Activated CD4-positive, alpha-beta T cell treated with anti-CD3 and anti-CD28 coated beads, Interleukin-2, amount 10 ng/mL, durations not matched to agents 24 days and 14 days (primary cell): Measurements from ENCODE around the gene FOXL3. TPM values are rescaled to one million over a fixed set of nuclear protein-coding genes. Genes with fewer than 3 reads are reported as not detected.

Experiments used
- DNase-seq: peaks from one replicate; pipeline ENCODE4 v3.0.0; 2022
- H3K27ac Mint-ChIP-seq: one replicate; pipeline ENCODE4 v1.8.0; 2022; ENCODE audit warnings: mild to moderate bottlenecking, mixed read lengths
- H3K27me3 Mint-ChIP-seq: one replicate; pipeline ENCODE4 v1.8.0; 2022; ENCODE audit warnings: mixed read lengths
- H3K36me3 Mint-ChIP-seq: one replicate; pipeline ENCODE4 v1.8.0; 2022; ENCODE audit warnings: low read depth, mild to moderate bottlenecking, mixed read lengths
- H3K4me1 Mint-ChIP-seq: one replicate; pipeline ENCODE4 v1.8.0; 2021; ENCODE audit warnings: mixed read lengths
- H3K4me3 Mint-ChIP-seq: one replicate; pipeline ENCODE4 v1.8.0; 2022; ENCODE audit warnings: mild to moderate bottlenecking, moderate library complexity, mixed read lengths
- H3K9me3 Mint-ChIP-seq: one replicate; pipeline ENCODE4 v1.8.0; 2021; ENCODE audit warnings: mixed read lengths
- intact Hi-C: fragments of 100-400 bp; cut with micrococcal nuclease; formaldehyde crosslinking; loops from one replicate; pipeline ENCODE4 v1.15.1; 2023
- total RNA-seq: library from RNA; stranded (reverse); gene quantifications from 2 replicates; pipeline ENCODE4 v1.2.3, GENCODE V29; 2022

FOXL3 gene
- total RNA-seq, 1 donor from 2014 or later = not detected

DNA sequence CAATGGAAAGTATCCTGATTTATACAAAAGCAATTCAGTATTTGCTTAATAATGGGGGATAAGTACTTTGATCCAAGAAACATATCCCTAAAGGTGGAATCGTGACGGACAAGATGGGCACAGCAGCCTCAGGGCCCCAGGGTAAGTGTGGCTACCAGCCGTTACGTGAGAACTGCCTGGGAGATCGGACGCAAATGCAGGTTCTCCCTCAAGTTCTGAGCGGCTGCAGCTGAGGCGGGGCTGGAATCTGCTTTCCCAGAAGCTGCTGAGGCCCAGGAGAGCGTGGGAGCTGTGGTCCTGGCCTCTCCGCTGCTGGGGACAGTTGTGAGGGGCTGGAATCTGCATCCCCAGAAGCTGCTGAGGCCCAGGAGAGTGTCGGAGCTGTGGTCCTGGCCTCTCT is 13.5 kb downstream of the FOXL3 start:
- H3K27me3 Mint-ChIP-seq = peaks cover 2% of the 10 kb centered on the region
- intact Hi-C loops = no loop called here

DNA sequence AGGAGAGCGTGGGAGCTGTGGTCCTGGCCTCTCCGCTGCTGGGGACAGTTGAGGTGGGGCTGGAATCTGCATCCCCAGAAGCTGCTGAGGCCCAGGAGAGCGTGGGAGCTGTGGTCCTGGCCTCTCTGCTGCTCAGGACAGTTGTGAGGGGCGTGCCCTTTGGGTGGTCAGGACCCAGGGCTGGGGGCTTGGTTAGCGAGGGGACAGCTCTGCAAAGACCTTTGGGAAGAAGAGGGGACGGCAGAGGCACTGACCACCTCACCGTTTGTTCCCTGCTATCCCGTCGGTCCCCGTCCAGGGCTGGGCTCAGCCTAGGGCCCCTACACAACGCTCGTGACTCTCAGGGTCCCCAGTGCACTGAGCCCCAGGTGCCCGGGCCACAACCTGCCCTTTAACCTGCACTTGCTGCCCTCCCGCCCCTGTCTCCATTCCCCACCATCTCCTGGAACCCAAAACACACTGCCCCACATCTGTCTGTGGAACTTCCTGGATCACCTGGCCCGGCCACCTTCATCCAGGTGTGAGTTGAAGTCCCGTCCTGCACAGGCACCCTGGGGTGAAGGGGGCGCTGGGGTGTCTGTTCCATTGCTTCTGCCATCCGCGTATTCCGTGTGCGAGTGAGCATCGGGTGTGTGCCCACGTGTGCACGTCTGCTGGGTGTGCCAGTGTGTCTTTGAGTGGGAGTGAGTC is 14.1 kb downstream of the FOXL3 start:
- peaks cover 4% of the 10 kb centered on the region for H3K9me3 Mint-ChIP-seq
- no peak overlapping the region for H3K4me3 Mint-ChIP-seq
- no peak for DNase-seq
- H3K4me1 Mint-ChIP-seq = no peaks in the 10 kb centered on the region
- no peaks in the 10 kb centered on the region for H3K36me3 Mint-ChIP-seq
- peaks cover 2% of the 10 kb centered on the region for H3K27me3 Mint-ChIP-seq
- no peak overlapping the region for H3K27ac Mint-ChIP-seq
- intact Hi-C loops = no loop called here

More for the DNA sequence above, 13.5 kb downstream of the FOXL3 start:
- no peak for DNase-seq
- Mint-ChIP-seq H3K4me3 (no peak overlapping the region), H3K4me1 (no peaks in the 10 kb centered on the region), H3K36me3 (no peaks in the 10 kb centered on the region), H3K27ac (no peak overlapping the region), H3K9me3 (peaks cover 4% of the 10 kb centered on the region)

DNA sequence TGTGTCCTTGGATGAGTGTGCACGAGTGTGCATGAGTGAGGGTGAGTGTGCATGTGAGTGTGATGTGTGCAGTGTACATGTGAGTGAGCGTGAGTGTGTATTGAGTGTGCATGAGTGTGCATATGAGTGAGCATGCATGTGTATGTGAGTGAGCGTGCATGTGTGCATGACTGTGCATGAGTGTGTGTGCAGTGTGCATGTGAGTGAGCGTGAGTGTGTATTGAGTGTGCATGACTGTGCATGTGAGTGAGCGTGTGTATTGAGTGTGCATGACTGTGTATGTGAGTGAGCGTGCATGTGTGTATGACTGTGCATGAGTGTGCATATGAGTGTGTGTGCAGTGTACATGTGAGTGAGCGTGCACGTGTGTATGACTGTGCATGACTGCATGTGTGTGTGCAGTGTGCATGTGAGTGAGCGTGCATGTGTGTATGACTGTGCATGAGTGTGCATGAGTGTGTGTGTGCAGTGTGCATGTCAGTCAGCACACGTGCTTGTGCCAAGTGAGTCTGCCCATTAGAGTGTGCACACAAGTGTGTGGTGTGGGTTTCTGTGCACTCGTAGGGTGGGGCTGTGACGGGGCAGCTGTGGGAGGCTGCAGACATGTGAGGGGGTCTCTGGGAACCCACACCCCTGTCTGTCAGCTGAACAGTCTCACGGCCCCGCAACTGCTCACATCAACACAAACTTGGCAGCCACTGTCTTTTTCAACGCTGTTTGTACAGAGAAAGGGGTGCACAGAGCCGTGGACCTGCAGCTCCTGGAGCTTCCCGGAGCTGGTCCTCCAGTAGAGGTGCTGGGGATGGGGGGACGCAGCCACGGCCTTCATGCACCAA is 14.8 kb downstream of the FOXL3 start:
- no peak for DNase-seq
- H3K9me3 Mint-ChIP-seq = peaks cover 4% of the 10 kb centered on the region
- no peaks in the 10 kb centered on the region for H3K36me3 Mint-ChIP-seq
- H3K4me1 Mint-ChIP-seq = no peaks in the 10 kb centered on the region
- no peak overlapping the region for H3K27ac Mint-ChIP-seq
- intact Hi-C loops = no loop called here
- no peak overlapping the region for H3K4me3 Mint-ChIP-seq
- H3K27me3 Mint-ChIP-seq = peaks cover 2% of the 10 kb centered on the region

DNA sequence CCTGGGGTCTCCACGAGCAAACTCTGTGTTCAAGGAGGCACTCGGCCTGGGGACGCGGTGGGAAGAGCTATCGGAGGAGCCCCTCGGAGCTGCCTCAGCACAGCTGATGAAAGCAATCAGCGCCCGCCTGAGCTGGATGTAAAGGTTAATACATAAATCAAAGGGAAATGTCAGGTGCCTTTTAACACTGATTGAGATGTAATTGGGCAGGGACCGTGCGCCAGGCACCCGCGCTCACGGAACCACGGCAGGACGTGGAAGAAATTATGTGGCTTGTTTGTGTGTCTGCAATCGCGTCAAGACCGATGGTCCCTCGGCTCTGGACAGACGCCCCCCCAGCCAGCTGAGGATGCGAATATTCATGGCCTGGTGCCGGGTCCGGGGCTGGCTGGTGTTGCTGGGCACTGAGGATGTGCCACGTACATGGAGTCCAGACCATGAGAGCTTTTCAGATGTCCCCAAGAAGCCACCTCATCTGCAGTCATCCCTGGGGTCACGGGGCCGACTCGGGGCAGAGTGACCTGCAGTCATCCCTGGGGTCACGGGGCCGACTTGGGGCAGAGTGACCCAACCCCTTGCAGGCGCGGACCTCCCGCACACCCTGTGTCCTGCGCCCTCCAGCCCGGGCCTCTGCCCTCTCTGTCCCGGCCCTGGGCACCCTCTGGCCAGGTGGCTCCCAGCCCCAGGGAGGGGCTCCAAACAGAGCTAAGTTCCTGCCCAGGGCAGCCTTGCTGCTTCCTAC is 15.6 kb downstream of the FOXL3 start:
- no peak for DNase-seq
- H3K27me3 Mint-ChIP-seq = peaks cover 2% of the 10 kb centered on the region
- H3K4me1 Mint-ChIP-seq = no peaks in the 10 kb centered on the region
- H3K4me3 Mint-ChIP-seq = no peak overlapping the region
- peaks cover 4% of the 10 kb centered on the region for H3K9me3 Mint-ChIP-seq
- H3K27ac Mint-ChIP-seq = no peak overlapping the region
- intact Hi-C loops = no loop called here
- H3K36me3 Mint-ChIP-seq = no peaks in the 10 kb centered on the region

DNA sequence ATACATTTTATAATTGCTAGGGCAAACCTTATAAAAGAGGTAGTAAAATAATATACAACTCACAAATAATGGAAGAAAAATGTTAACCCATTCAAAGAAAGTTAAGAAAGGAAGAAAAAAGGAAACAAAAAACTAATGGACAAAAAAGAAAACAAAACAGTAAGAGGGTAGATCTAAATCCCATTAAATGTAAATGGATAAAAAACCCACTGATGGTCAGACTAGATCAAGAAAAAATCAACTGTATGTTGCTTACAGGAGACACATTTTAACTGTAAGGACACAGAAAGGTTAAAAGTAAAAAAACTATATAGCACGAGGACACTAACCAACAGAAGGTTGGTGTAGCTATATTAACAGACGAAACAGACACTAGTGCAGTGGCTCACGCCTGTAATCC is 18.0 kb downstream of the FOXL3 start:
- Mint-ChIP-seq H3K4me3 (no peak overlapping the region), H3K9me3 (peaks cover 4% of the 10 kb centered on the region), H3K27ac (no peak overlapping the region), H3K36me3 (no peaks in the 10 kb centered on the region), H3K27me3 (peaks cover 10% of the 10 kb centered on the region), H3K4me1 (no peaks in the 10 kb centered on the region)
- no peak for DNase-seq
- intact Hi-C loops = no loop called here

DNA sequence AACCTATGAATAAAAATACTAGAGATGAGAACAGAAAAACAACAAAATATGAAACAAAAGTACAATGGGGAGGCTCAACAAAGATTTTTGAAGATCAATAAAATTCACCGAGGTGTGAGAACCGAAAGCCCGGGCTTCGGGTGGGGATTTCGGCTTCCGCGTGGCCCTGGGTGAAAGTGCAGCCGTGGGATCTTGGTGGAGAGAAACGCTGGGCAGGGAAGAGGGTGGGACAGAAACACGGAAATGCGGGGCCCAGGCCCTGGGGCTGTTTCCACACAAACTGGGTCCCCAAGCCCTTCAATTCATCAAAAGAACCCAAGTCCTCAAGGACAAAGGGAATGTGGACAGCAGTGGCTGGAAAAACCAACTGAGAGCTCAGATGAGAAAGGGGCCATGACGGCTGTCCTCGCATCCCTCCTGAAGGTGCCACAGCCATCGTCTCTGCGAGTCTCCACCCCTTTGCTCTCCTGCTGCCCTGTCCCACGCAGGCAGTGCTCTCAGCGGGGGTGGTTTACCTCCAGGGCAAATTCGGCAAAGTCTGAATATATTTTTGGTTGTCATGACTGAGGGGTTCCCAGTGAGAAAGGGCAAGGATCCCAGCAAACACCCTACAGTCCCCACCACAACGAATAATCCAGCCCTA is 19.7 kb downstream of the FOXL3 start:
- H3K4me3 Mint-ChIP-seq = no peak overlapping the region
- H3K36me3 Mint-ChIP-seq = no peaks in the 10 kb centered on the region
- no peak overlapping the region for H3K27ac Mint-ChIP-seq
- no peak for DNase-seq
- peaks cover 16% of the 10 kb centered on the region for H3K27me3 Mint-ChIP-seq
- intact Hi-C loops = no loop called here
- H3K9me3 Mint-ChIP-seq = no peaks in the 10 kb centered on the region
- H3K4me1 Mint-ChIP-seq = no peaks in the 10 kb centered on the region

DNA sequence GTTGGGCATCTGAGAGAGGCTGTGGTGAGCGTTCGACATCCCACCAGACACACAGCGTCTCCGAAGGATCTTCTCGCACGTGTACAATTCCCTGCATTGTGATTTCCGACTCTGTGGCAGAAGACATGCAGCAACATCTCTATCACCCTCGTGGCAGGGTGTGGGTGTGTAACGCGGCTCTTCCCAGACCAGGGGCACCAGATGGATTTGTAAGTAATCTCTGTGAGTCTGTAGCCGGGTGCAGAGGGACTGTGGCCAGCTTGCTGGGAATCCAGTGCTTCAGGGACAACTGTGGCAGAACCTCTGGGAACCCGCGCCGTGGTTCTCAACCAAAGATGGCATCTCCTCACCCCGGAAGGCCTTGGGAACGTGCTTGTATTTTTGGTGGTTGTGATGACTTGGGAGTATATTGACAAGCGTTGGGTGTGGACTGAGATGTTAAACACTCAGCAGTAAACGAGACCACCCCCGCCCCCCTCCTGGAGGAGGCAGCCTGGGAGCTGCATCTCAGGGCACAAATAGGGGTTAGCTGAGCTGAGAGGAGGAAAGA is 21.2 kb downstream of the FOXL3 start:
- Mint-ChIP-seq H3K9me3 (no peaks in the 10 kb centered on the region), H3K4me1 (no peaks in the 10 kb centered on the region), H3K27me3 (peaks cover 19% of the 10 kb centered on the region), H3K4me3 (no peak overlapping the region), H3K27ac (no peak overlapping the region), H3K36me3 (no peaks in the 10 kb centered on the region)
- no peak for DNase-seq
- intact Hi-C loops = no loop called here

DNA sequence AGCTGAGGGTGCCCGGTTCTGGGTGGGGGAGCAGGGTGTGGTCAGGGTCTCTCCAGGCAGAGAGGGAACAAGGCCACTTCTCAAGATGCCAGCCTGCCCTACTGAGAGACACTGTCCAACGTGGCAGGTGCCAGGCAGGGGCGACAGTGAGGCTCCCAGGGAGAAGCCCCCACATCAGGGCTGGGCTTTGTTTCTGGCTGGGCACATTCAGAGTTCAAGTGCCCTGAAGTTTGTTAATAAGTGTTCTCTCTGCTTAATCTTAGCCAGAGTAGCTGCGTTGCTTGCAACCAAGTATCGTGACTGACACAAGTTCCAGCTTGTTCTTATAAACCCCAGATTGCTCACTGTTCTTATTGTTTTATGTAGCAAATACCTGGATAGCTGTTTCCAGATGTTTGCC is 21.8 kb downstream of the FOXL3 start:
- Mint-ChIP-seq H3K27ac (no peak overlapping the region), H3K9me3 (no peaks in the 10 kb centered on the region), H3K36me3 (no peaks in the 10 kb centered on the region), H3K4me3 (no peak overlapping the region), H3K27me3 (peaks cover 19% of the 10 kb centered on the region), H3K4me1 (no peaks in the 10 kb centered on the region)
- intact Hi-C loops = no loop called here
- DNase-seq = no peak

DNA sequence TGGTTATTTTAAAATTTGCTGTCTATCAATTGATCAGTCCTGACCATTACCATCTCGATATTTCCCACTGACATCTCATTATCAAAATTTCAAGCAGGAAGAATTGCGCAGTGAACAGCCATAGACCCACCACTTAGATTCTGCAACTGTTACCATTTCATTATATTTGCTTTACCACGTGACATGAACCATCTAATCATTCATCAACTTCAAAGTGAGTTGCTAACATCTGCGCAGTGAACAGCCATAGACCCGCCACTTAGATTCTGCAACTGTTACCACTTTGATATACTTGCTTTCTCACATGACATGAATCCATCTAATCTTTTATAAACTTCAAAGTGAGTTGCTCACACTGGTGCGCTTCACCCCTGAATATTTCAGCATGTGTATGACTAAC is 22.5 kb downstream of the FOXL3 start:
- no peak overlapping the region for H3K4me3 Mint-ChIP-seq
- intact Hi-C loops = no loop called here
- no peak overlapping the region for H3K27ac Mint-ChIP-seq
- H3K36me3 Mint-ChIP-seq = no peaks in the 10 kb centered on the region
- no peaks in the 10 kb centered on the region for H3K4me1 Mint-ChIP-seq
- peaks cover 19% of the 10 kb centered on the region for H3K27me3 Mint-ChIP-seq
- DNase-seq = no peak
- no peaks in the 10 kb centered on the region for H3K9me3 Mint-ChIP-seq

DNA sequence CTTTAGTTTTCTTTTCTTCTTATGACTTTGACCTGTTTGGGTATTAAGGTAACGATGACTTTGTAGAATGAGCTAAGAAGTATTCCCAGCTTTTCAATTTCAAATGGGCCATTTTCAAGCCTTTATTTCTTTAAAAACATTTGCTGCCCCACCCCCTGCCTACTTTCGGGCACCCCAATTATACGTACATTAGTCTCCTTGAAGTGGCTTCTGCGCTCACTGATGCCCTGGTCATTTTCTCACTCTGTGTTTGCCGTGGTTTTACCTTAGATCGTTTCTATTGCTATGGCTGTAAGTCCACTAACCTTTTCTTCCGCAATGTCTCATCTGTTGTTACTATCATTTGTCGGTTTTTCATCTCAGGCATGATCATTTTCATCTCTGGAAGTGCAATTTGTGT is 24.9 kb downstream of the FOXL3 start:
- Mint-ChIP-seq H3K27ac (no peak overlapping the region), H3K27me3 (peaks cover 19% of the 10 kb centered on the region), H3K9me3 (no peaks in the 10 kb centered on the region), H3K36me3 (no peaks in the 10 kb centered on the region), H3K4me3 (no peak overlapping the region), H3K4me1 (no peaks in the 10 kb centered on the region)
- intact Hi-C loops = no loop called here
- DNase-seq = no peak

DNA sequence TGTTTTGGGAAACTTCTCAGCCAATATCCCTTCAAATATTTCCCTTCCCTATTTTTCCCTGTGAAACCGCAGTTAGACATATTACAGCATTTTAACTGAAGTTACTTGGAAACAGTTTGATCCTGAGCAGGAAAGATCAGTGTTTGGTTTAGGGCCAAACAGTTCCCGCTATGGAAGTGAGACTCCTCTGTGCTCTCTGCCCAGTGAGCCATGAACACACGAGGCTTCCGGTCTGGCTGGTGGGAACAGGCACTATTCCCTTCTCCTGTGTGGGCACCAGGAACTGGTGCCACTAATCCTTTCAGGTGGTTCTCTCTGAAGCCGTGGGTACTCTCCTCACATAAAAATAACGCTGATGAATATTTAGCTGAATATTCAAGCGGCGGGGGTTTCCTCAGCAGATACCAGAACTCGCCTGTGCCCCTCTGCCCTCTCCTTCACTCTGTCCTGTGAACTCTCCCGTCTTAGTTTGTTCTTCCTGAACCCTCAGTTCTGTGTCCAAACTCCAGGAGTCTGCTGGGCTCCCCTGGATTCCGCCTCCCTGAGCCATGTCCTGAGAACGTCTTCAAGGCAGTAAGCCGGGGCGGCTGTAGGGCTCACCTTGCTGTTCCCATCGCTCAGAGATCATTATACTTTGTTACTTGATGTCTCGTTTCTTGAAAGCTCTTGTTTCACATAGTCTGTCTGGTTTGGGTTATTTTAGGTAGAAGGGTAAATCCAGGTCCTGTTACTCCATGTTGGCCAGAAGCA is 25.7 kb downstream of the FOXL3 start:
- Mint-ChIP-seq H3K4me3 (no peak overlapping the region), H3K27me3 (peaks cover 19% of the 10 kb centered on the region), H3K9me3 (no peaks in the 10 kb centered on the region), H3K27ac (no peak overlapping the region), H3K4me1 (no peaks in the 10 kb centered on the region), H3K36me3 (no peaks in the 10 kb centered on the region)
- no peak for DNase-seq
- intact Hi-C loops = no loop called here

DNA sequence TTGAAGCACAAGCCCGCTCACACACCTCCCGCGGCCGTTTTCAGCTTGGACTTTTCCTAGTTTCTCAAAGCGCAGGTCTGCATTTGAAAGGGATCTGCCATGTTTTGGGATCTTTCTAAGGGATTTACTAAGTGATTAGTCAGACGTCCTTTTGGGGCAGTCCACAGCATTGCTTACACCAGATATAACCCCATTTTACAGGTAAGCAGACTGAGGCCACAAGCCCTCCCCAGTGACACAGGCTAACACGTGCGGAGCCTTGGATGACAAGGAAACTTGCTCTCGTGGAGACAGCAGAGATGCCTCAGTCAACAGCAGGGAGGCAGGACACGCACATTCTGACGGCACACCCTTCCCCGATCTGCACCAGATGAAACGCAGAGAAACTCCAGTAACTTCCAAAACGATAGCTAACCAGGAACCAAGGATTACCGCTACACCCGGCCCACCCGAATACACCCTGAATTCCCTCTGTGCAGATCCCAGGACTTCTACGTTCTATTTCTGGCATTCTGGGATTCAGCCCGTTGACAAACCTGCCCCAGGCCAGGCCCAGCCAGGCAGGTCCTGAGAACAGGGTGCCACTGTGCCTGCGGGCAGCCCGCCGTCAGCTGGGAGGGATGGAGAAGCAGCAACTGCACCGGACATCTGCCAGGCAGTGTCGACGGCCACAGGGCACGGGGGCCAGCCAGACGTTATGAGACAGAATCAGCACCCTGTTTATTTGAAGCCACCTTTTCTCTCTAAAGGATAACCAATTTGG is 27.9 kb downstream of the FOXL3 start:
- intact Hi-C loops = no loop called here
- H3K27me3 Mint-ChIP-seq = peaks cover 12% of the 10 kb centered on the region

More for the DNA sequence above, 27.9 kb downstream of the FOXL3 start:
- Mint-ChIP-seq H3K4me3 (no peak overlapping the region), H3K36me3 (no peaks in the 10 kb centered on the region), H3K9me3 (no peaks in the 10 kb centered on the region), H3K4me1 (no peaks in the 10 kb centered on the region), H3K27ac (no peak overlapping the region)
- DNase-seq = no peak
